Omental fat pad (tissue), 4 donors: ENCODE results near the gene EIF3L. TPM values are rescaled to one million over a fixed set of nuclear protein-coding genes. Genes with fewer than 3 reads are reported as not detected.

Experiments used
- ATAC-seq: fragments of 150-250 bp; one replicate; pipeline ENCODE4 v1.9.1; 2016; ENCODE audit warnings: mild to moderate bottlenecking, moderate library complexity; ENCODE audit not compliant: low FRiP score
- DNase-seq: peaks from one replicate; pipeline ENCODE4 v3.0.0-alpha.2; 2019; ENCODE audit warnings: low spot score
- total RNA-seq, 4 donors: library from RNA; depleted of rRNA; stranded (reverse); fragments of >200 nt; gene quantifications; one replicate each; pipeline ENCODE4 v1.1.0, GENCODE V29; 2016
- TF ChIP-seq, protein P1 (sequence below), 3 donors: fragments of 450-650 bp; IDR thresholded peaks; one replicate each; pipeline ENCODE4 v1.5.1; 2016 to 2017; ENCODE audit warnings: antibody characterized with exemption in 3 of 3, mild to moderate bottlenecking in 3 of 3, moderate library complexity in 2 of 3

The EIF3L gene
- total RNA-seq, 4 donors from 2014 or later: 303 to 410 (median 328) TPM

DNA sequence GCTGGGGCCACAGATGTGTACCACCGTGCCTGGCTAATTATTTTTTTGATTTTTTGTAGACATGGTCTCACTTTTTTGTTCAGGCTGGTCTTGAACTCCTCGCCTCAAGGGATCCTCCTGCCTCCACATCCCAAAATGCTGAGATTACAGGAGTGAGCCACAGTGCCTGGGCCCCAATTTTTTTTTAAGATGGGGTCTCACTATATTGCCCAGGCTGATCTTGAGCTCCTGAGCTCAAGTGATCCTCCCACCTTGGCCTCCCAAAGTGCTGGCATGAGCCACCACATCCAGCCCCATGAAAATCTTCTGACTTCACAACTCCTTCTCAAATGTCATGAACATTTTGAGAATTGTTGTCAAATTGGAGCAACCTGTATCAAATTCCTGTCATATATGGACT lies 2.8 kb upstream of the EIF3L start:
- no peak for DNase-seq
- no peak for ATAC-seq
- TF ChIP-seq, protein P1, sequence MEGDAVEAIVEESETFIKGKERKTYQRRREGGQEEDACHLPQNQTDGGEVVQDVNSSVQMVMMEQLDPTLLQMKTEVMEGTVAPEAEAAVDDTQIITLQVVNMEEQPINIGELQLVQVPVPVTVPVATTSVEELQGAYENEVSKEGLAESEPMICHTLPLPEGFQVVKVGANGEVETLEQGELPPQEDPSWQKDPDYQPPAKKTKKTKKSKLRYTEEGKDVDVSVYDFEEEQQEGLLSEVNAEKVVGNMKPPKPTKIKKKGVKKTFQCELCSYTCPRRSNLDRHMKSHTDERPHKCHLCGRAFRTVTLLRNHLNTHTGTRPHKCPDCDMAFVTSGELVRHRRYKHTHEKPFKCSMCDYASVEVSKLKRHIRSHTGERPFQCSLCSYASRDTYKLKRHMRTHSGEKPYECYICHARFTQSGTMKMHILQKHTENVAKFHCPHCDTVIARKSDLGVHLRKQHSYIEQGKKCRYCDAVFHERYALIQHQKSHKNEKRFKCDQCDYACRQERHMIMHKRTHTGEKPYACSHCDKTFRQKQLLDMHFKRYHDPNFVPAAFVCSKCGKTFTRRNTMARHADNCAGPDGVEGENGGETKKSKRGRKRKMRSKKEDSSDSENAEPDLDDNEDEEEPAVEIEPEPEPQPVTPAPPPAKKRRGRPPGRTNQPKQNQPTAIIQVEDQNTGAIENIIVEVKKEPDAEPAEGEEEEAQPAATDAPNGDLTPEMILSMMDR (IDR thresholded peaks at IDR 0.05): no peak

DNA sequence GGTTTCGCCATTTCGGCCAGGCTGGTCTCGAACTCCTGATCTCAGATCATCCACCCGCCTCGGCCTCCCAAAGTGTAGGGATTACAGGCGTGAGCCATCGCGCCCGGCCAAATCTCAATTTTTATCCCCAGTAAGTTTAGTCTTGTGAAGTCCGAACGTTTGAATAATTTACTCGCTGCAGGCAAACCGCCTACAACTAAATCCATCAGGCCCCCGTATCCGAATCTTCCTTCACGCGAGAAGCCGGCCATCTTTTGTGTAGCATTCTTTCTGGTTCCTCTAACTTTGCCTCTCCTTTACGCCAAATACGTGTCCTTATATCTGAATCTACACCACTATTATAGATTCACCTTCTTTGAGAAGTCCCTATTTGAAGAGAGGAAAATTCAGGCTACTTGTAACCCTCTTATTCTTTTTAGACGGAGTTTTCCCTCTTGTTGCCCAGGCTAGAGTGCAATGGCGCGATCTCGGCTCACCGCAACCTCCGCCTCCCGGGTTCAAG lies 581 bp upstream of the EIF3L start:
- DNase-seq: no peak
- TF ChIP-seq, protein P1 (IDR thresholded peaks at IDR 0.05): no peak
- no peak for ATAC-seq

DNA sequence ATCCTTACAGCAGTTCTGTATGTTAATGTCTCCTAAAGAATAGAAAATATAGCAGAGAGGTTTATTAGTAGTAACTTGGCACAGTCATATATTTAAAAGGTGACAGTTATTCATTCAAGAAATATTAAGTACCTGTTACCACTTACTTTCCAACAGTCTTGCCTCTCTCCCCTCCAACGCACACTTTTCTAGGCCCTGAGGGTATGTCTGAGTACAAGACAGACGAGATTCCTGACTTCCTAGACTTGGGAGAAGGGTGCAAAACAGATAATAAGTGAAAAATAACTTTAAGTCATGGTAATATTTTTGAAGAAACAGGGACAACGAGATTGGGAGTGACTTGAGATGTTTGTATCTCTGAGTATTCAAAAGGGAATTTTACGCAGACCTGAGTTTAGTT lies 1.6 kb downstream of the EIF3L start:
- DNase-seq: no peak
- ATAC-seq: no peak
- TF ChIP-seq, protein P1 (IDR thresholded peaks at IDR 0.05): no peak

DNA sequence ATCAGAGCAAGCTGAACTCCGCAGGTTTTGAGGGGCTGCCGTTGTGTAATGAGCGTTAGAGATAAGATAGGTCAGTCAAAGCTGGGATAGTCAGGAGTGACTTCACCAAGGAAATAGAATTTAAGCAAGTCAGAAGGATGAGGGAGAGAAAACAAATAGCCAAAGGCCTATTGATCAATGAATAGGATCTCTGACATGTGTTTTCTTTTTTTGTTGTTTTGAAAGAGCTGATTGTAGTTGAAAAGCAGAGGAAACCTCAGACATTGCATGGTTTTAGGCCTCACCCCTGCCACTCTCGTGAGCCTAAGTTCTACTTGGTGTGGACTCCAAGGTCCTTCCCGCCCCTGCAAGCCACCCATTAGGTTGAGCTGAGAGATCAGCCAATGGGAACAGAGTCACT lies 3.2 kb downstream of the EIF3L start:
- ATAC-seq (no peak), DNase-seq (no peak)
- TF ChIP-seq, protein P1 (IDR thresholded peaks at IDR 0.05): no peak

DNA sequence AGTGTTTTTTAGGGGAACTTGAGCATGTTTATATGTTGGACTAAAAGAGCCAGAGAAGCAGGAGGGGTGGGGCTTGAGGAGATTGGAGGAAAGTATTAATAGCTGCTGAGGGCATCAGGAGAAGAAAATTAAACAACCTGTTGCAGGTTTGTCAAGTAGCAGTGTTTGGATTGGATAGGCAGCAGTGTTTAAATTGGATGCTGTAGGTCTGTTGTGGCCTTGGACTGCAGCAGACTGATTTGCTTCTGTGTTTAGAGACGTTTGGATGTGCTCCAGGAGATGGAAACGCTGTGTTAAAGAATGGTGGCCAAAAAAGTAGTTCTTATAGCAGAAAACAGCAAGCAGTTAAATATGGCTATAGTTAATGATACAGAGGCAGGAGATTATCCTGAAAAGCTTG lies 5.7 kb downstream of the EIF3L start:
- ATAC-seq: no peak

DNA sequence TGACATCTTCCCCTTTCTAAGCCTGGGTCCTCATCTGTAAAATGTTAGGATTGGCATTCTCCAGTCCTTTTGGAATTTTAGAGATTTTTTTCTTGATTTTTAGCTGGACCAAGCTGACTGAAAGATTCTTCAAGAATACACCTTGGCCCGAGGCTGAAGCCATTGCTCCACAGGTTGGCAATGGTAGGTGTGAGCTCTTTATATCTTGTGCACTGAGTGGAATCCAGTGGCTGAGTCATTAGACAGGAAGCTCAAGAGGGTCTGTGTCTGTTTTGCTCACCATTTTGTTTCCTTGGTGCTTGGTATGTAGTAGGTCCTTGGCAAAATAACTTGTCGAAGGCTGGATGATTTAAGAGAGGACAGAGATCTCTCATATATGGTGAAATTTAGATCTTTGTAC lies 6.2 kb downstream of the EIF3L start:
- TF ChIP-seq, protein P1 (IDR thresholded peaks at IDR 0.05): no peak
- DNase-seq (no peak), ATAC-seq (no peak)

More for the DNA sequence above, 5.7 kb downstream of the EIF3L start:
- DNase-seq: no peak
- TF ChIP-seq, protein P1 (IDR thresholded peaks at IDR 0.05): no peak

DNA sequence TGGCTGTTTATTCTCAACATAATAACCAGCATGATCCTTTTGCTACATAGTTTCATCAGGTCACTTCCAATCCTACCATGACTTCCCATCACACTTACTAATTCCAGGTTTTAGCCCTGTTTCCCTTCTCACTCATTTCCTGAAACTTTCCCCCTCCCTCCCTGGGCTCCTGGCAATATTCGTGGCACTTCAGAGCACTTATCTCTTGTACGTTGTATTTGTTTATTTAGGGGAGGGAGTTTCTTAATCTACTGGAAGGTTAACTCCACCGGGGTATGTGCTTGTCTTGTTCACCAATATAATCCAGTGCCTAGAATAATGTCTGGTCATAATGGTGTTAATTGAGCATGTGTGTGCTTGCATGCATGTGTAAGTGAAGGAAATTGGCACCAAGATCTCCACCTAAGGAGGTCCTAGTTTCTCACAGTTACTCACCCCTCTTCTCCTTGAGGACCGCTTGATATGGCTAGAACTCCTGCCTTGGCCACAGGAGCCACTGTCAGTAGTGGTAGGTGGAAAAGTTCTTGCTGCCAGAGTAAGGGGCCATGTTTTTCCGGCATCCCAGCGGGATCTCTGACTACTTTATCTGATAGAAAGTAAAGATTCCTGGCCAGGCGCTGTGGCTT lies 11.7 kb downstream of the EIF3L start:
- DNase-seq (no peak), ATAC-seq (no peak)
- TF ChIP-seq, protein P1 (IDR thresholded peaks at IDR 0.05): no peak
